Measurements from ENCODE around the gene VEGFB.
"Not testable (repeated sequence)": the region's sequence is repeated elsewhere in the genome, so short reads cannot be mapped to it uniquely, and the experiment has no call there.

The VEGFB gene

GRCh38 chr11:64245401-64245796 is 11.0 kb downstream of the VEGFB start:
- peak; percentile 59 for DNase-seq
- H3K9me3 Mint-ChIP-seq, result no peaks in the 10 kb centered on the region
- peaks cover 40% of the 10 kb centered on the region for H3K4me1 Mint-ChIP-seq (ENCODE audit: low read depth)
- no peaks in the 10 kb centered on the region for H3K27me3 Mint-ChIP-seq
- peak overlapping the region; percentile 95 for H3K4me3 Mint-ChIP-seq
- peak overlapping the region; percentile 98 for H3K27ac Mint-ChIP-seq
- peaks cover 45% of the 10 kb centered on the region for H3K36me3 Mint-ChIP-seq (ENCODE audit: low read depth)

- Mint-ChIP-seq H3K27me3 (no peaks in the 10 kb centered on the region), H3K36me3 (ENCODE audit: low read depth) (peaks cover 42% of the 10 kb centered on the region), H3K27ac (peak overlapping the region; percentile 98), H3K4me1 (ENCODE audit: low read depth) (peaks cover 40% of the 10 kb centered on the region), H3K4me3 (peak overlapping the region; percentile 95), H3K9me3 (no peaks in the 10 kb centered on the region)
- DNase-seq, result peak; percentile 86
Observed at GRCh38 chr11:64245797-64246620, 11.6 kb downstream of the VEGFB start.

DNA sequence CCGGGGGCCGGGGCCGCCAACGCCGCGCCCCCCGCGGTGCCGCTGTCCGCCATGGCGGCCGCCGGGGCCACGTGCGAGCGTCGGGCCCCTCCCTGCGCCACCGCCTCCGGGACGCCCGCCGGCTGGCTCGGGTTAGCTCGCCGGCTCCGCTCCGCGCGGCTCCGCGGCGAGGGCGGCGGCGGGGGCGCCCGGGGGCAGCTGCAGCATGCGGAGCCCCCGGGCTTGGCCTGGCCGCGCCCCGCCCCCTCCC is 12.2 kb downstream of the VEGFB start:
- Mint-ChIP-seq H3K27ac (peak overlapping the region; percentile 82), H3K4me1 (ENCODE audit: low read depth) (peaks cover 40% of the 10 kb centered on the region), H3K36me3 (ENCODE audit: low read depth) (peaks cover 41% of the 10 kb centered on the region), H3K4me3 (peak overlapping the region; percentile 82)
- not testable (repeated sequence) for H3K9me3 Mint-ChIP-seq, DNase-seq, H3K27me3 Mint-ChIP-seq

DNA sequence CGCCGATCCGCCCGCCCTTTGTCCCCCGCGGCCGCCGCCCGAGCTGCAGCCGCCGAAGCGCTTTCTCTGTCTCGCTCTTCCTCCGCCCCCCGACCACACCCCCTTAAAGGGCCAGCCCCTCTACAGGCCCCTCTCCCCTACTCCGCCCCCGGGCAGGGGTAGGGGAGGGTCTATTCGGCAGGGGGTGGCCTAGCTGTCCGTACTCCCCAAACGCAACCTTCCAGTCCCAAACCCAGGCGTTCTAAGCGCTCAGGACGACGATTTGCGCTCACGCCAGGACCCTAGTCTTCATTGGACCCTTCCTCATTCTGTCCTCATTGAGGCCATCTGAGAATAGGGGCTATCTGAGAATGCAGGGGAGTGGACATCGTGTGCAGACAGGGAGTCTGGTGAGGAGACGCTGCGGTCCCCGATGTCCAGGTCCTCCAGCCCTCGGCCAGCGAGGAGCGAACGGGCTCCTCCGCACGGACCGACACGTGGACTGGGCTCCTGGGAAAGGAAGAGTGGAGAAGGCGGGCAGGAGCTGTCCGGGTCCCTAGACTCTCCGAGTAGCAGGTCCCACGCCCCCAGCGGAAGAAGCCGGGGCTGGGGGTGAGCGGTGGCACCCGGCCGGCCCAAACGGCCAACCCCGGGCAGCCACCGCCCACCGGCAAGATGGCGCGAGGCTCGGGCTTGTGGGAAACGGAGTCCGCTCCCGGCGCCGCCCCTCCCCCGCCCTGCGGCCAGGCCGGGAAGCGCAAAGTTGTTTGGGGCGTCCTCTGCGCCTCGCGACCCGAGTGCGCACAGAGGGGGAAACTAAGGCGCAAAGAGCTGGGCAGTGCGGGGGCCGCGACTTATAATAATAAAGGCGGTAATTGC is 12.7 kb downstream of the VEGFB start, which contains the start of gene PPP1R14B:
Gene PPP1R14B (minus strand): TSS at position 73 of the 858 bp plus-strand sequence. CDS start 270 bp downstream, outside the sequence.
- Mint-ChIP-seq H3K27ac (peak within 1 kb of the TSS; percentile 98), H3K4me1 (ENCODE audit: low read depth) (peaks cover 44% of the 10 kb centered on the region), H3K4me3 (peak within 1 kb of the TSS; percentile 95), H3K9me3 (no peaks in the 10 kb centered on the region), H3K36me3 (ENCODE audit: low read depth) (peaks cover 40% of the 10 kb centered on the region), H3K27me3 (no peaks in the 10 kb centered on the region)
- peak; percentile 88 for DNase-seq

- peaks cover 39% of the 10 kb centered on the region for H3K4me1 Mint-ChIP-seq (ENCODE audit: low read depth)
- H3K27me3 Mint-ChIP-seq, result no peaks in the 10 kb centered on the region
- no peaks in the 10 kb centered on the region for H3K9me3 Mint-ChIP-seq
- H3K4me3 Mint-ChIP-seq, result peak overlapping the region; percentile 64
- DNase-seq, result no peak
- peaks cover 32% of the 10 kb centered on the region for H3K36me3 Mint-ChIP-seq (ENCODE audit: low read depth)
- no peak overlapping the region for H3K27ac Mint-ChIP-seq
Observed at GRCh38 chr11:64247729-64248531, 13.5 kb downstream of the VEGFB start.

DNA sequence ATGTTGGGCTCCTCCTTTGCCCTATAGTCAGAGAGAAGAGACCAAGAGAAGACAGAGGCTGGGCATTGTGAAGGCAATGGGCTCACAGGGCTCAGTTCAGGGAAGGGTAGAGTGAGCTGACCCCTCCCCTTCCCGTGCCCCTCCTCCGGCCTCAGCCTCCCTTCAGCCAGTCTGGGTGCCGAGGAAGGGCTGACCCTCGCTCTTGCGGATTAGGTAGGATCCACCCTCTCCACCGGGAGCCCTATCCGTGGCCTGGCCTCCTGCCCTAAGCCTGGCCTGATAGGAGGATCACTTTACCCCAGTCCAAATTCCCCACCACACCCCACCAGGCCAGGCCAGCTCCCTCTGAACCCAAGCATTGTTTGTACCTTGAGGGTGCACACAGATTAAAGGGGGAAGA is 14.2 kb downstream of the VEGFB start:
- Mint-ChIP-seq H3K27ac (no peak overlapping the region), H3K4me1 (ENCODE audit: low read depth) (peaks cover 32% of the 10 kb centered on the region), H3K4me3 (no peak overlapping the region), H3K36me3 (ENCODE audit: low read depth) (peaks cover 26% of the 10 kb centered on the region), H3K27me3 (no peaks in the 10 kb centered on the region), H3K9me3 (no peaks in the 10 kb centered on the region)
- no peak for DNase-seq

DNA sequence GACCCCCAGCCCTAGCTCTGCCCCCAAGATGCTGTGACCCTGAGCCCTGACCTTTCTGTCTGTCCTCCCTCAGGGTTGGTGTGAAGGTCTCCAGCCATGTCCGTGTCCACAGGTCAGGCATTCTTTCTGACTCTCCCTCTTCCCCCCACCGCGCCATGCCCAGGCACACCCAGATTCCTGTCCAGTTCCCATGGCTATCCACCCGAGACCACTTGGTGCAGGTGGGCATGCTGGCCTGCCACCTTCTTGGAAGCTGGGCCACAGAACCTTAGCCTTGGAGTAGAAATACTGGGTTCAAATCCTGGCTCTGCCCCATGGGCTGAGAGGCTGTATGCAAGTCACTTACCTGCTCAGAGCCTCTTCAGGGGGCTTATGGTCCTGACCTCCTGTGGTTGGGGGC is 14.7 kb downstream of the VEGFB start:
- H3K27me3 Mint-ChIP-seq, result no peaks in the 10 kb centered on the region
- no peak for DNase-seq
- no peak overlapping the region for H3K27ac Mint-ChIP-seq
- H3K4me1 Mint-ChIP-seq (ENCODE audit: low read depth), result peaks cover 28% of the 10 kb centered on the region
- no peaks in the 10 kb centered on the region for H3K9me3 Mint-ChIP-seq
- H3K4me3 Mint-ChIP-seq, result no peak overlapping the region
- H3K36me3 Mint-ChIP-seq (ENCODE audit: low read depth), result peaks cover 21% of the 10 kb centered on the region

- Mint-ChIP-seq H3K4me1 (ENCODE audit: low read depth) (peaks cover 24% of the 10 kb centered on the region), H3K27ac (no peak overlapping the region), H3K4me3 (peak overlapping the region; percentile 6), H3K9me3 (no peaks in the 10 kb centered on the region), H3K27me3 (no peaks in the 10 kb centered on the region), H3K36me3 (ENCODE audit: low read depth) (peaks cover 15% of the 10 kb centered on the region)
- DNase-seq, result no peak
Observed at GRCh38 chr11:64249563-64250414, 15.4 kb downstream of the VEGFB start.

DNA sequence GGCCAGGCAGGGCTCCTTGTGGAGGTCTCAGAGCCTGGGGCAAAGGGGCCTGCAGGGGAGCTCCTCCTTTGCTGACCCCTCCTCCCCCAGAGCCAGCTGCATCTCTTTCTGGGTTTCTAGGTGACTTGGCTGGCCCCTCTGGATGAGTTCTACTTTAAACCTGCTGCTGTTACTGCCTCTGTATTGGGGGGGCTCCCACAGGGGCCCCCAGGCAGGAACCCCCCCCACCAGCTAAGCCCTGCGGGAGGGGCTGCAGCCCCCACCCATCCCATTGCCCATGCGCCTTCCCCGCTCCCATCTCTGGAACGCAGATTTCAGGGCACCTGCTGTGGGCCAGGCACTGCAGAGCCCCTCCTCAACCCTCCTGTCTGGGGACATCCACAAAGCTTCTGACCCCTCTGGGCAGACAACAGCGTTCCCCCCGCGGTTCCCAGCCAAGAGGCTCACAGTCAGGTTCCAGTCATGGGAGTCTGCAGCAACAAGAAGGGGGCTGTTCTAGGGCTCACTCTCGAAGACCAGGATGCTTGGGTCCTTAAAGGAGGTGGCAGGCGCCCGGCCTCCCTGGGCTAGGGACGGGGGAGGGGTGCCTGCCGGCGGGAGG is 16.1 kb downstream of the VEGFB start:
- no peaks in the 10 kb centered on the region for H3K9me3 Mint-ChIP-seq
- peaks cover 12% of the 10 kb centered on the region for H3K36me3 Mint-ChIP-seq (ENCODE audit: low read depth)
- no peak overlapping the region for H3K27ac Mint-ChIP-seq
- peak overlapping the region; percentile 80 for H3K4me3 Mint-ChIP-seq
- peaks cover 24% of the 10 kb centered on the region for H3K4me1 Mint-ChIP-seq (ENCODE audit: low read depth)
- DNase-seq, result peak; percentile 62
- no peaks in the 10 kb centered on the region for H3K27me3 Mint-ChIP-seq

GRCh38 chr11:64251016-64251752 is 16.8 kb downstream of the VEGFB start, which contains the start of gene PLCB3:
PLCB3 (plus strand) TSS chr11:64251530; CDS start chr11:64251650, 120 bp downstream.
- Mint-ChIP-seq H3K27me3 (no peaks in the 10 kb centered on the region), H3K36me3 (ENCODE audit: low read depth) (peaks cover 9% of the 10 kb centered on the region), H3K9me3 (no peaks in the 10 kb centered on the region), H3K4me1 (ENCODE audit: low read depth) (peaks cover 24% of the 10 kb centered on the region), H3K4me3 (peak within 1 kb of the TSS; percentile 82), H3K27ac (peak within 1 kb of the TSS; percentile 59)
- DNase-seq, result peak; percentile 89

- Mint-ChIP-seq H3K4me3 (peak overlapping the region; percentile 82), H3K9me3 (no peaks in the 10 kb centered on the region), H3K27ac (peak overlapping the region; percentile 59), H3K27me3 (no peaks in the 10 kb centered on the region), H3K36me3 (ENCODE audit: low read depth) (peaks cover 11% of the 10 kb centered on the region), H3K4me1 (ENCODE audit: low read depth) (peaks cover 24% of the 10 kb centered on the region)
- no peak for DNase-seq
Observed at GRCh38 chr11:64251753-64252002, 17.3 kb downstream of the VEGFB start.

- H3K4me1 Mint-ChIP-seq (ENCODE audit: low read depth), result peaks cover 22% of the 10 kb centered on the region
- no peaks in the 10 kb centered on the region for H3K9me3 Mint-ChIP-seq
- H3K27me3 Mint-ChIP-seq, result no peaks in the 10 kb centered on the region
- no peak for DNase-seq
- H3K27ac Mint-ChIP-seq, result peak overlapping the region; percentile 59
- peak overlapping the region; percentile 82 for H3K4me3 Mint-ChIP-seq
- H3K36me3 Mint-ChIP-seq (ENCODE audit: low read depth), result peaks cover 12% of the 10 kb centered on the region
Observed at GRCh38 chr11:64252003-64252872, 17.9 kb downstream of the VEGFB start.

Data from activated T-cell treated with anti-CD3 and anti-CD28 coated beads, Interleukin-2, amount 50 U/mL, for 24 hours (primary cell).